Liver (tissue), 9 donors: ENCODE measurements around the gene GRAP. TPM values are rescaled to one million over a fixed set of nuclear protein-coding genes. Genes with fewer than 3 reads are reported as not detected.
A peak's percentile ranks its signal among the peaks of the same experiment; 100 is the strongest.

Experiments used
- DNase-seq: peaks from one replicate; pipeline ENCODE4 v3.0.0-alpha.2; 2017; ENCODE audit warnings: low spot score
- H3K27ac ChIP-seq, 2 donors: one replicate each; pipeline ENCODE4 v1.7.0; 2013; ENCODE audit warnings: inconsistent platforms in 2 of 2, low read length in 2 of 2, control low read depth in 1 of 2, low read depth in 1 of 2, mild to moderate bottlenecking in 1 of 2
- H3K27me3 ChIP-seq, 4 donors: one replicate each; pipeline versions ENCODE4 v1.6.1 to v1.7.0; 2013; ENCODE audit warnings: low read length in 3 of 4, inconsistent platforms in 1 of 4, mild to moderate bottlenecking in 1 of 4, moderate library complexity in 1 of 4; ENCODE audit not compliant: control insufficient read depth in 4 of 4, insufficient read depth in 4 of 4
- H3K36me3 ChIP-seq, 4 donors: one replicate each; pipeline versions ENCODE4 v1.6.1 to v1.7.0; 2013; ENCODE audit warnings: low read length in 3 of 4, mild to moderate bottlenecking in 3 of 4, low read depth in 1 of 4, moderate library complexity in 1 of 4; ENCODE audit not compliant: control insufficient read depth in 4 of 4, insufficient read depth in 3 of 4
- H3K4me1 ChIP-seq, 4 donors: one replicate each; pipeline versions ENCODE4 v1.6.1 to v1.7.0; 2013; ENCODE audit warnings: low read length in 3 of 4, mild to moderate bottlenecking in 3 of 4, moderate library complexity in 1 of 4; ENCODE audit not compliant: control insufficient read depth in 4 of 4, insufficient read depth in 4 of 4
- H3K4me3 ChIP-seq, 3 donors: one replicate each; pipeline versions ENCODE4 v1.6.1 to v1.7.0; 2013; ENCODE audit warnings: low read length in 3 of 3, control low read depth in 1 of 3, low read depth in 1 of 3, mild to moderate bottlenecking in 1 of 3
- H3K9ac ChIP-seq, 2 donors: one replicate each; pipeline ENCODE4 v1.7.0; 2013; ENCODE audit warnings: low read length in 2 of 2, mild to moderate bottlenecking in 2 of 2, moderate library complexity in 2 of 2, control low read depth in 1 of 2, low read depth in 1 of 2
- H3K9me3 ChIP-seq, 4 donors: one replicate each; pipeline versions ENCODE4 v1.6.1 to v1.7.0; 2013; ENCODE audit warnings: low read length in 3 of 4; ENCODE audit not compliant: control insufficient read depth in 4 of 4
- ATF3 ChIP-seq: IDR thresholded peaks from 2 replicates; pipeline ENCODE4 v1.6.1; 2016; ENCODE audit warnings: antibody characterized with exemption
- EGR1 ChIP-seq, 2 donors: IDR thresholded peaks; 2 replicates each; pipeline ENCODE4 v1.6.1; 2016 to 2018; ENCODE audit warnings: antibody characterized with exemption in 2 of 2, low read depth in 2 of 2
- FOXA1 ChIP-seq: IDR thresholded peaks from 2 replicates; pipeline ENCODE4 v1.6.1; 2016; ENCODE audit warnings: antibody characterized with exemption
- FOXA2 ChIP-seq: IDR thresholded peaks from 2 replicates; pipeline ENCODE4 v1.6.1; 2016; ENCODE audit warnings: antibody characterized with exemption
- GABPA ChIP-seq, 2 donors: IDR thresholded peaks in 1 of 2; conservative IDR thresholded peaks in 1 of 2; 2 replicates each; pipeline ENCODE4 v1.6.1; 2016; ENCODE audit warnings: antibody characterized with exemption in 2 of 2, mild to moderate bottlenecking in 1 of 2, moderate library complexity in 1 of 2
- HNF4A ChIP-seq, 2 donors: conservative IDR thresholded peaks; 2 replicates each; pipeline ENCODE4 v1.6.1; 2016; ENCODE audit warnings: antibody characterized with exemption in 2 of 2, mild to moderate bottlenecking in 2 of 2
- HNF4G ChIP-seq: IDR thresholded peaks from 2 replicates; pipeline ENCODE4 v1.6.1; 2016; ENCODE audit warnings: antibody characterized with exemption
- JUND ChIP-seq, 2 donors: IDR thresholded peaks; 2 replicates each; pipeline ENCODE4 v1.6.1; 2016; ENCODE audit warnings: antibody characterized with exemption in 2 of 2
- NR2F2 ChIP-seq: IDR thresholded peaks from 2 replicates; pipeline ENCODE4 v1.6.1; 2016; ENCODE audit warnings: antibody characterized with exemption
- RAD21 ChIP-seq, 2 donors: IDR thresholded peaks; 2 replicates each; pipeline ENCODE4 v1.6.1; 2016; ENCODE audit warnings: antibody characterized with exemption in 2 of 2, mild to moderate bottlenecking in 2 of 2
- RXRA ChIP-seq, 2 donors: IDR thresholded peaks; 2 replicates each; pipeline ENCODE4 v1.6.1; 2017 to 2018; ENCODE audit warnings: antibody characterized with exemption in 2 of 2, mild to moderate bottlenecking in 1 of 2
- SP1 ChIP-seq: IDR thresholded peaks from 2 replicates; pipeline ENCODE4 v1.6.1; 2018; ENCODE audit warnings: antibody characterized with exemption, mild to moderate bottlenecking
- TAF1 ChIP-seq: conservative IDR thresholded peaks from 2 replicates; pipeline ENCODE4 v1.6.1; 2016; ENCODE audit warnings: antibody characterized with exemption, mild to moderate bottlenecking
- YY1 ChIP-seq: IDR thresholded peaks from 2 replicates; pipeline ENCODE4 v1.6.1; 2016; ENCODE audit warnings: antibody characterized with exemption, mild to moderate bottlenecking
- ZBTB33 ChIP-seq: IDR thresholded peaks from 2 replicates; pipeline ENCODE4 v1.6.1; 2016; ENCODE audit warnings: antibody characterized with exemption
- WGBS: extraction: QIAGEN DNeasy Blood & Tissue Kit; methylation state at CpG from one replicate; pipeline ENCODE4 v1.1.7; 2013; 5-methylcytosine and 5-hydroxymethylcytosine counted together
- polyA plus RNA-seq, 2 donors: library from polyadenylated mRNA; stranded (reverse) in 1 of 2; unstranded in 1 of 2; fragments of 200-250 nt in 1 of 2; fragments of >200 nt in 1 of 2; fragmentation: Nextera tagmentation in 1 of 2; extraction: Ambion mirVana in 1 of 2; gene quantifications; one replicate each; pipeline versions ENCODE4 v1.2.1 to v1.2.3, GENCODE V29; 2013 to 2015
- total RNA-seq, 2 donors: library from RNA; depleted of rRNA; stranded (reverse); fragments of >200 nt; gene quantifications; one replicate each; pipeline ENCODE4 v1.2.3, GENCODE V29; 2014
- TF ChIP-seq, protein P1 (sequence below): IDR thresholded peaks from 2 replicates; pipeline ENCODE4 v1.6.1; 2016; ENCODE audit warnings: antibody characterized with exemption, mild to moderate bottlenecking
- TF ChIP-seq, protein P2 (sequence below): fragments of 150-350 bp; IDR thresholded peaks from 2 replicates; pipeline ENCODE4 v1.5.1; 2017; ENCODE audit warnings: improper control_type of control experiment, low read depth, low read length; ENCODE audit not compliant: missing input control
- donor health status: healthy.
- donor health status: healthy.
- donor health status: healthy.
- donor health status: healthy.
- donor health status: healthy.

The GRAP gene
- total and polyA plus RNA-seq, 4 donors = 1.2 to 6.5 (median 5.2) TPM

- H3K27ac ChIP-seq = no peak overlapping the region
- DNase-seq = no peak
- H3K36me3 ChIP-seq = peaks cover 0 to 2% (median 0%) of the 10 kb centered on the region in 4 donors
- peaks cover 7 to 71% (median 51%) of the 10 kb centered on the region in 4 donors for H3K4me1 ChIP-seq
- H3K9me3 ChIP-seq = no peaks in the 10 kb centered on the region
- H3K4me3 ChIP-seq = peak overlapping the region in 1 of 3 donors; percentile 86
- no peak for TF ChIP-seq YY1
- no peak overlapping the region for H3K9ac ChIP-seq
- H3K27me3 ChIP-seq = no peaks in the 10 kb centered on the region
- WGBS = 65% methylated on average over 7 of the region's 7 CpGs
Measured at GRCh38 chr17:19001907-19002590, 44.7 kb downstream of the GRAP start.

DNA sequence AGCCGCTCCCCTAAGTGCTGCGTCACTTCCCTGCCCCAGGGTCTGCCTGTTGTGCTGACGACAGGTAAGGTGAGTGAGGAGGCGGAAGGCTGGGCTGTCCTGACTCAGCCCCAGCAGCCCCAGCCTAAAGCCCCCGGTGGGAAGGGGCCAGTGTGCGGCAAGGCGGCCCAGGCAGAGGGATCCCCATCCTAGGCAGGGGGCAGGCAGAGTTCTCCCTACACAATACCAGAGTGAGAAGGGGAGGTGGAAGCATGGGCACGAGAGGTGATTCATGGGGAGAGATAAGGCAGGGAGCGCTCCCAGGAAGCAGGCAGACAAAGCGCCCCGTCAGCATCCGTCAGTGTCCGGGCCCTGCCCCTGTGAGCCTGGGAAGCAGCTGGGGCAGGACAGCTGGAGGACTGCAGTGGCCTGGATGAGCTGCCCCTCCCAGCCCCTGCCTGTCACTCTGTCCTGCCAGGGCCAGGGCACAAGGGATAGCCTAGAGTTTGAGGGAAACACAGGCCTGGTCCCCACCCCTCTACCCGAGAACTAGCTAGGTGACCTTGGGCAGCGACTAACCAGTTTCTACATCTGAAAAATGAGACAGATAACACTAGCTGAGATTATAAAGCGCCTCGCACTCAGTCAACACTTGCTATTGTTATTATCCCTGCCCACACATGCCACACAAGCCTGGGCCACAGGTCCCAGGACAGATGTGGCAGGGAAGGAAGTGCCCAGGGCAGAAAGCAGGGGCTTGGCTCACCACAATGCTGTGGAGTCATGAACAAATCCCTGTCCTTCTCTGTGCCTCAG, 46.0 kb downstream of the GRAP start:
- peaks cover 0 to 2% (median 0%) of the 10 kb centered on the region in 4 donors for H3K36me3 ChIP-seq
- peak overlapping the region in 1 of 2 donors; percentile 27 for H3K27ac ChIP-seq
- no peaks in the 10 kb centered on the region for H3K27me3 ChIP-seq
- H3K4me1 ChIP-seq = peaks cover 5 to 69% (median 48%) of the 10 kb centered on the region in 4 donors
- WGBS = 79% methylated on average over 17 of the region's 17 CpGs
- H3K4me3 ChIP-seq = no peak overlapping the region
- no peak overlapping the region for H3K9ac ChIP-seq
- no peak for DNase-seq
- TF ChIP-seq RXRA (IDR thresholded peaks at IDR 0.05) (no peak), YY1 (no peak), FOXA1 (no peak), SP1 (no peak), HNF4A (conservative IDR thresholded peaks at IDR 0.05) (no peak), GABPA (IDR thresholded peaks at IDR 0.05 in 1 of 2, conservative IDR thresholded peaks at IDR 0.05 in 1 of 2) (no peak), HNF4G (no peak), JUND (IDR thresholded peaks at IDR 0.05) (no peak), FOXA2 (no peak), ATF3 (no peak), NR2F2 (no peak), RAD21 (IDR thresholded peaks at IDR 0.05) (no peak), TAF1 (no peak), ZBTB33 (no peak), EGR1 (IDR thresholded peaks at IDR 0.05; ENCODE audit: low read depth in 2 of 2) (no peak)
- TF ChIP-seq, protein P1, sequence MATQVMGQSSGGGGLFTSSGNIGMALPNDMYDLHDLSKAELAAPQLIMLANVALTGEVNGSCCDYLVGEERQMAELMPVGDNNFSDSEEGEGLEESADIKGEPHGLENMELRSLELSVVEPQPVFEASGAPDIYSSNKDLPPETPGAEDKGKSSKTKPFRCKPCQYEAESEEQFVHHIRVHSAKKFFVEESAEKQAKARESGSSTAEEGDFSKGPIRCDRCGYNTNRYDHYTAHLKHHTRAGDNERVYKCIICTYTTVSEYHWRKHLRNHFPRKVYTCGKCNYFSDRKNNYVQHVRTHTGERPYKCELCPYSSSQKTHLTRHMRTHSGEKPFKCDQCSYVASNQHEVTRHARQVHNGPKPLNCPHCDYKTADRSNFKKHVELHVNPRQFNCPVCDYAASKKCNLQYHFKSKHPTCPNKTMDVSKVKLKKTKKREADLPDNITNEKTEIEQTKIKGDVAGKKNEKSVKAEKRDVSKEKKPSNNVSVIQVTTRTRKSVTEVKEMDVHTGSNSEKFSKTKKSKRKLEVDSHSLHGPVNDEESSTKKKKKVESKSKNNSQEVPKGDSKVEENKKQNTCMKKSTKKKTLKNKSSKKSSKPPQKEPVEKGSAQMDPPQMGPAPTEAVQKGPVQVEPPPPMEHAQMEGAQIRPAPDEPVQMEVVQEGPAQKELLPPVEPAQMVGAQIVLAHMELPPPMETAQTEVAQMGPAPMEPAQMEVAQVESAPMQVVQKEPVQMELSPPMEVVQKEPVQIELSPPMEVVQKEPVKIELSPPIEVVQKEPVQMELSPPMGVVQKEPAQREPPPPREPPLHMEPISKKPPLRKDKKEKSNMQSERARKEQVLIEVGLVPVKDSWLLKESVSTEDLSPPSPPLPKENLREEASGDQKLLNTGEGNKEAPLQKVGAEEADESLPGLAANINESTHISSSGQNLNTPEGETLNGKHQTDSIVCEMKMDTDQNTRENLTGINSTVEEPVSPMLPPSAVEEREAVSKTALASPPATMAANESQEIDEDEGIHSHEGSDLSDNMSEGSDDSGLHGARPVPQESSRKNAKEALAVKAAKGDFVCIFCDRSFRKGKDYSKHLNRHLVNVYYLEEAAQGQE = no peak
- TF ChIP-seq, protein P2, sequence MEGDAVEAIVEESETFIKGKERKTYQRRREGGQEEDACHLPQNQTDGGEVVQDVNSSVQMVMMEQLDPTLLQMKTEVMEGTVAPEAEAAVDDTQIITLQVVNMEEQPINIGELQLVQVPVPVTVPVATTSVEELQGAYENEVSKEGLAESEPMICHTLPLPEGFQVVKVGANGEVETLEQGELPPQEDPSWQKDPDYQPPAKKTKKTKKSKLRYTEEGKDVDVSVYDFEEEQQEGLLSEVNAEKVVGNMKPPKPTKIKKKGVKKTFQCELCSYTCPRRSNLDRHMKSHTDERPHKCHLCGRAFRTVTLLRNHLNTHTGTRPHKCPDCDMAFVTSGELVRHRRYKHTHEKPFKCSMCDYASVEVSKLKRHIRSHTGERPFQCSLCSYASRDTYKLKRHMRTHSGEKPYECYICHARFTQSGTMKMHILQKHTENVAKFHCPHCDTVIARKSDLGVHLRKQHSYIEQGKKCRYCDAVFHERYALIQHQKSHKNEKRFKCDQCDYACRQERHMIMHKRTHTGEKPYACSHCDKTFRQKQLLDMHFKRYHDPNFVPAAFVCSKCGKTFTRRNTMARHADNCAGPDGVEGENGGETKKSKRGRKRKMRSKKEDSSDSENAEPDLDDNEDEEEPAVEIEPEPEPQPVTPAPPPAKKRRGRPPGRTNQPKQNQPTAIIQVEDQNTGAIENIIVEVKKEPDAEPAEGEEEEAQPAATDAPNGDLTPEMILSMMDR = no peak
- H3K9me3 ChIP-seq = no peaks in the 10 kb centered on the region
